ENCODE data around the gene CHST5.
"Not testable (repeated sequence)": the region's sequence is repeated elsewhere in the genome, so short reads cannot be mapped to it uniquely, and the experiment has no call there.

CHST5 gene

DNA sequence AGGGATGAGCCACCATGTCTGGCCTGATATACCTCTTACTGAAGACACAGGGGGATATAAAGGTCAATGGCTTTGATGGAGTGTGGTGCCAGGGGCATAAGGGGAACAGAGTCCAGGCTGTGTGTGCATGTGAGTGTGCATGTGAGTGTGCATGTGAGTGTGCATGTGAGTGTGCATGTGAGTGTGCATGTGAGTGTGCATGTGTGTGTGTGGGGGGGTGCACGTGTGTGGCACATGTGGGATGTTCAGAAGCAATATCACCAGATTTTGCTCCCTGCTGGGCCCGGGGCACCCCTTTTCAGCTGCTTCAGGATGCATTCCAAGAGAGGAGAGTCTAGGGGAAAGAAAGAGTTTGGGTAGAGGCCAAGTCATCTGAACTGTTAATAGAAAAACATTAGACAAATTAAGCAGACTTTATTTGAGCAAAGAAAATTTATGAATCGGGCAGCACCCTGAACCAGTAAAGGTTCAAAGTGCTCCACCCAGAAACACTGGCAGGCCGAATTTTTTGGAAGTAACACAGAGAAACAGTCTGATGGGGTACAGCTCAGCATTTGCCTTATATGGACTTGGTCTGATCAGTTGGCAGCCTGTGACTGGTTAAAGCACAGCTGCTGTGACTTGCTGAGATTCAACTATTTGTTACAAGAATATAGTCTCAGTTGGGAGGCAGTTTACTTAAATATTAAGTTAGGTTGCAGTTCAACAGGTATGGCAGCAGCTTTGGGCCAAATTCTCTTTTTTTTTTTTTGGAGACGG lies 9.7 kb downstream of the CHST5 start:
- Histone ChIP-seq H3K79me1 (replicated peaks; ENCODE audit: low read length, poor library complexity, severe bottlenecking) (no peaks in the 10 kb centered on the region), H2AK5ac (ENCODE audit: low read length, severe bottlenecking) (no peak overlapping the region), H3K4me3 (ENCODE audit: insufficient read depth in 1 of 2, low read depth in 1 of 2, low read length in 2 of 2) (no peak overlapping the region), H3K9me3 (ENCODE audit: control insufficient read depth, low read length) (no peaks in the 10 kb centered on the region), H3K4ac (ENCODE audit: low read depth in 1 of 2, low read length in 2 of 2) (no peak overlapping the region), H3K4me1 (ENCODE audit: control insufficient read depth, insufficient read depth, low read depth, low read length) (peaks cover 2% of the 10 kb centered on the region), H3K27ac (ENCODE audit: low read length, poor library complexity, severe bottlenecking) (no peak overlapping the region), H3K9ac (ENCODE audit: low read length) (no peak overlapping the region), H2BK5ac (ENCODE audit: low read depth, low read length, poor library complexity, severe bottlenecking) (no peak overlapping the region), H4K8ac (ENCODE audit: low read length) (no peak overlapping the region), H3K36me3 (ENCODE audit: control insufficient read depth in 1 of 2, insufficient read depth in 2 of 2, low read depth in 1 of 2, low read length in 2 of 2) (no peaks in the 10 kb centered on the region), H4K91ac (ENCODE audit: low read length) (no peak overlapping the region), H2BK12ac (ENCODE audit: low read length in 2 of 2) (no peak overlapping the region), H2AFZ (ENCODE audit: low read depth, low read length) (no peak overlapping the region), H3K18ac (ENCODE audit: low read depth in 1 of 2, low read length in 2 of 2) (no peak overlapping the region), H3K23ac (ENCODE audit: low read length in 2 of 2) (no peak overlapping the region), H3K4me2 (ENCODE audit: low read length, poor library complexity, severe bottlenecking) (no peak overlapping the region), H3K27me3 (ENCODE audit: control insufficient read depth in 1 of 2, insufficient read depth in 1 of 2, low read length in 2 of 2) (peaks cover 0 to under 1% of the 10 kb centered on the region in 2 experiments), H2BK15ac (ENCODE audit: low read depth, poor library complexity, severe bottlenecking) (no peak overlapping the region), H2BK120ac (ENCODE audit: low read depth, low read length) (no peak overlapping the region), H3K14ac (ENCODE audit: low read length in 2 of 2) (no peak overlapping the region)
- DNase-seq, result no peak
- 86% methylated on average over 5 of the region's 5 CpGs for WGBS

DNA sequence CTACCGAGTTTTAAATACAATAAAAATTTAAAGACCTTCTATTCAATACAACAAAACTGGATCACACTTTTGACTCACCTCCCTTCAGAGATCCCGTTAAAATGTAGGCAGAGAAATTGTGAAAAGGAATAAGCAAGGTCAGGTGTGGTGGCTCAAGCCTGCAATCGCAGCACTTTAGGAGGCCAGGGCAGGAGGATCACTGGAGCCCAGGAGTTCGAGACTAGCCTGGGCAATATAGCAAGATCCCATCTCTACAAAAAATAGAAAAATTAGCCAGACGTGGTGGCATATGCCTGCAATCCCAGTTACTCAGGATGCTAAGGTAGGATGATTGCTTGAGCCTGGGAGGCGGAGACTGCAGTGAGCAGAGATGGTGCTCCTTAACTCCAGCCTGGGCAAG lies 16.7 kb downstream of the CHST5 start:
- H2AK5ac ChIP-seq (ENCODE audit: low read length, severe bottlenecking), result no peak overlapping the region
- no peaks in the 10 kb centered on the region for H3K9me3 ChIP-seq (ENCODE audit: control insufficient read depth, low read length)
- no peak for DNase-seq
- H3K36me3 ChIP-seq (ENCODE audit: control insufficient read depth in 1 of 2, insufficient read depth in 2 of 2, low read depth in 1 of 2, low read length in 2 of 2), result no peaks in the 10 kb centered on the region
- no peaks in the 10 kb centered on the region for H3K27me3 ChIP-seq (ENCODE audit: control insufficient read depth in 1 of 2, insufficient read depth in 1 of 2, low read length in 2 of 2)
- no peak overlapping the region for H3K23ac ChIP-seq (ENCODE audit: low read length in 2 of 2)
- H2BK12ac ChIP-seq (ENCODE audit: low read length in 2 of 2), result no peak overlapping the region
- no peak overlapping the region for H4K91ac ChIP-seq (ENCODE audit: low read length)
- H3K4me3 ChIP-seq (ENCODE audit: insufficient read depth in 1 of 2, low read depth in 1 of 2, low read length in 2 of 2), result no peak overlapping the region
- H3K27ac ChIP-seq (ENCODE audit: low read length, poor library complexity, severe bottlenecking), result no peak overlapping the region
- H3K9ac ChIP-seq (ENCODE audit: low read length), result no peak overlapping the region
- H3K4me2 ChIP-seq (ENCODE audit: low read length, poor library complexity, severe bottlenecking), result no peak overlapping the region
- no peak overlapping the region for H2BK15ac ChIP-seq (ENCODE audit: low read depth, poor library complexity, severe bottlenecking)
- H3K79me1 ChIP-seq (replicated peaks; ENCODE audit: low read length, poor library complexity, severe bottlenecking), result no peaks in the 10 kb centered on the region
- WGBS, result 96% methylated on average over 6 of the region's 6 CpGs
- H3K18ac ChIP-seq (ENCODE audit: low read depth in 1 of 2, low read length in 2 of 2), result no peak overlapping the region
- H2AFZ ChIP-seq (ENCODE audit: low read depth, low read length), result no peak overlapping the region
- H3K4me1 ChIP-seq (ENCODE audit: control insufficient read depth, insufficient read depth, low read depth, low read length), result peaks cover 13% of the 10 kb centered on the region
- no peak overlapping the region for H3K14ac ChIP-seq (ENCODE audit: low read length in 2 of 2)
- H4K8ac ChIP-seq (ENCODE audit: low read length), result no peak overlapping the region
- H3K4ac ChIP-seq (ENCODE audit: low read depth in 1 of 2, low read length in 2 of 2), result no peak overlapping the region
- H2BK5ac ChIP-seq (ENCODE audit: low read depth, low read length, poor library complexity, severe bottlenecking), result no peak overlapping the region
- H2BK120ac ChIP-seq (ENCODE audit: low read depth, low read length), result no peak overlapping the region

DNA sequence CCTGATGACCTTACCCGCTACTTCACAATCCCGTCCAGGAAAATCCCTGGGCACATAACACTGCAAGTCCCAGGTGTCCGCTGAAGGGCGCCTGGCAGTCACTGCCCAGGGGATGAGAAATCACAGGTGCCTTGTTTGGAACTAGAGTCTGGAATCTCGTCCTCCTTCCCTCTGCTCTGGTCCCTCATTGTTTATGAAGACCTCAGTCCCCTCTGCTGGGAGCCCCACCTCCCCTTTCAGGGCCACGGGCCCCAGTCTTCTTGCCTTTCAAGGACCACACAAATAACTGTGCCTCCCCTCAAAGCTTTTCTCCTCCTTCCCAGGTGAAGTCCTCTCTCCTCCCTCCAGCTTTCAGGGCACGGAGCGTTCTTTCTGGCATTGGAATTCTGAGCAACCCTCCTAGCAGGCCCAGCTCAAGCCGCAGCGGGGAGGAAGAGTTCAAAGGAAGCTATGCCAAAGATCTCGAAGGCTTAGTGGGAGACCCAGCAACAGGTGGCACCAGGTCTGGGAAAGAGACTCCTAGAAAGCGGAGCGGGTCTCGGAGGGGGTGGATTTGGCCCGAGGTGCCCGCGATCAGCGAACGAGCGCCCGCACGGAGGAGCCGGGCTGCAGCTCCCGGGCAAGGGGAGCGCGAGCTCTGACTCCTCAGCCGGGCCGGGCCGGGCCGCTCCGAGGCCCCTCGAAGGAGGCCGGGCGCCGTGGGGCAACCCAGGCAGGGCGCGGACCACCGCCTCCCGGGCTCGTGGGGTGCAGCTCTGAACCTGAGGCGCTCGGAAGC lies 19.5 kb downstream of the CHST5 start:
- not testable (repeated sequence) for H2BK5ac ChIP-seq (ENCODE audit: low read depth, low read length, poor library complexity, severe bottlenecking); H3K36me3 ChIP-seq (ENCODE audit: control insufficient read depth in 1 of 2, insufficient read depth in 2 of 2, low read depth in 1 of 2, low read length in 2 of 2); H3K27me3 ChIP-seq (ENCODE audit: control insufficient read depth in 1 of 2, insufficient read depth in 1 of 2, low read length in 2 of 2); H3K9me3 ChIP-seq (ENCODE audit: control insufficient read depth, low read length); H3K79me1 ChIP-seq (replicated peaks; ENCODE audit: low read length, poor library complexity, severe bottlenecking); H3K27ac ChIP-seq (ENCODE audit: low read length, poor library complexity, severe bottlenecking); H2AK5ac ChIP-seq (ENCODE audit: low read length, severe bottlenecking); DNase-seq
- WGBS, result 7% methylated on average over 42 of the region's 42 CpGs
- Histone ChIP-seq H3K9ac (ENCODE audit: low read length) (peak overlapping the region; percentile 90), H2BK12ac (ENCODE audit: low read length in 2 of 2) (peak overlapping the region in 1 of 2 experiments; percentile 24), H2AFZ (ENCODE audit: low read depth, low read length) (peak overlapping the region; percentile 95), H3K4me3 (ENCODE audit: insufficient read depth in 1 of 2, low read depth in 1 of 2, low read length in 2 of 2) (peak overlapping the region; percentile 89 to 93), H4K8ac (ENCODE audit: low read length) (peak overlapping the region; percentile 94), H3K4me2 (ENCODE audit: low read length, poor library complexity, severe bottlenecking) (peak overlapping the region; percentile 96), H2BK120ac (ENCODE audit: low read depth, low read length) (peak overlapping the region; percentile 73), H3K23ac (ENCODE audit: low read length in 2 of 2) (peak overlapping the region in 1 of 2 experiments; percentile 92), H4K91ac (ENCODE audit: low read length) (peak overlapping the region; percentile 71), H3K4me1 (ENCODE audit: control insufficient read depth, insufficient read depth, low read depth, low read length) (peaks cover 13% of the 10 kb centered on the region), H3K18ac (ENCODE audit: low read depth in 1 of 2, low read length in 2 of 2) (peak overlapping the region; percentile 97), H3K14ac (ENCODE audit: low read length in 2 of 2) (peak overlapping the region in 1 of 2 experiments; percentile 87), H2BK15ac (ENCODE audit: low read depth, poor library complexity, severe bottlenecking) (peak overlapping the region; percentile 96), H3K4ac (ENCODE audit: low read depth in 1 of 2, low read length in 2 of 2) (peak overlapping the region; percentile 52 to 98)

DNA sequence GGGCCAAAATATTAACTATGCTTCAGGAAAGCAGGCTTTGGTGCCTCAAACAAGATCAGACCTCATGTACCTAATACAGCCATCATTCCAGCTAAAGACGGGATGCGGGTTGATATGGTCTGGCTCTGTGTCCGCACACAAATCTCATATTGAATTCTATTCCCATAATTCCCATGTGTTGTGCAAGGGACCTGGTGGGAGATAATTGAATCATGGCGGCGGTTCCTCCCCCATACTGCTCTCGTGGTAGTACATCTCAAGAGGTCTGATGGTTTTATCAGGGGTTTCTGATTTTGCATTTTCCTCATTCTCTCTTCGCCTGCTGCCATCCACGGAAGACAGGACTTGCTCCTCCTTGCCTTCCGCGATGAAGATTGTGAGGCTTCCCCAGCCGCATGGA lies 21.6 kb downstream of the CHST5 start:
- no peak for DNase-seq
- Histone ChIP-seq H4K8ac (ENCODE audit: low read length) (no peak overlapping the region), H3K27me3 (ENCODE audit: control insufficient read depth in 1 of 2, insufficient read depth in 1 of 2, low read length in 2 of 2) (no peaks in the 10 kb centered on the region), H3K79me1 (replicated peaks; ENCODE audit: low read length, poor library complexity, severe bottlenecking) (no peaks in the 10 kb centered on the region), H3K14ac (ENCODE audit: low read length in 2 of 2) (no peak overlapping the region), H3K4me3 (ENCODE audit: insufficient read depth in 1 of 2, low read depth in 1 of 2, low read length in 2 of 2) (no peak overlapping the region), H4K91ac (ENCODE audit: low read length) (no peak overlapping the region), H3K18ac (ENCODE audit: low read depth in 1 of 2, low read length in 2 of 2) (no peak overlapping the region), H3K9me3 (ENCODE audit: control insufficient read depth, low read length) (no peaks in the 10 kb centered on the region), H3K36me3 (ENCODE audit: control insufficient read depth in 1 of 2, insufficient read depth in 2 of 2, low read depth in 1 of 2, low read length in 2 of 2) (no peaks in the 10 kb centered on the region), H3K23ac (ENCODE audit: low read length in 2 of 2) (no peak overlapping the region), H3K9ac (ENCODE audit: low read length) (no peak overlapping the region), H2AFZ (ENCODE audit: low read depth, low read length) (no peak overlapping the region), H3K27ac (ENCODE audit: low read length, poor library complexity, severe bottlenecking) (no peak overlapping the region), H3K4me2 (ENCODE audit: low read length, poor library complexity, severe bottlenecking) (no peak overlapping the region), H2BK15ac (ENCODE audit: low read depth, poor library complexity, severe bottlenecking) (no peak overlapping the region), H2AK5ac (ENCODE audit: low read length, severe bottlenecking) (no peak overlapping the region), H3K4me1 (ENCODE audit: control insufficient read depth, insufficient read depth, low read depth, low read length) (peaks cover 16% of the 10 kb centered on the region), H3K4ac (ENCODE audit: low read depth in 1 of 2, low read length in 2 of 2) (no peak overlapping the region), H2BK120ac (ENCODE audit: low read depth, low read length) (no peak overlapping the region), H2BK12ac (ENCODE audit: low read length in 2 of 2) (no peak overlapping the region), H2BK5ac (ENCODE audit: low read depth, low read length, poor library complexity, severe bottlenecking) (no peak overlapping the region)
- WGBS, result 97% methylated on average over 10 of the region's 11 CpGs

Data from mesenchymal stem cell (in vitro differentiated cells and primary cell).